SKM-1 (cell line): Measurements from ENCODE around the gene ZDHHC11B.

ENCODE experiments used
- DNase-seq: peaks from one replicate; lab custom pipeline; 2025; ENCODE audit not compliant: unreplicated experiment; lab: John Stamatoyannopoulos, UW

The ZDHHC11B gene

DNA sequence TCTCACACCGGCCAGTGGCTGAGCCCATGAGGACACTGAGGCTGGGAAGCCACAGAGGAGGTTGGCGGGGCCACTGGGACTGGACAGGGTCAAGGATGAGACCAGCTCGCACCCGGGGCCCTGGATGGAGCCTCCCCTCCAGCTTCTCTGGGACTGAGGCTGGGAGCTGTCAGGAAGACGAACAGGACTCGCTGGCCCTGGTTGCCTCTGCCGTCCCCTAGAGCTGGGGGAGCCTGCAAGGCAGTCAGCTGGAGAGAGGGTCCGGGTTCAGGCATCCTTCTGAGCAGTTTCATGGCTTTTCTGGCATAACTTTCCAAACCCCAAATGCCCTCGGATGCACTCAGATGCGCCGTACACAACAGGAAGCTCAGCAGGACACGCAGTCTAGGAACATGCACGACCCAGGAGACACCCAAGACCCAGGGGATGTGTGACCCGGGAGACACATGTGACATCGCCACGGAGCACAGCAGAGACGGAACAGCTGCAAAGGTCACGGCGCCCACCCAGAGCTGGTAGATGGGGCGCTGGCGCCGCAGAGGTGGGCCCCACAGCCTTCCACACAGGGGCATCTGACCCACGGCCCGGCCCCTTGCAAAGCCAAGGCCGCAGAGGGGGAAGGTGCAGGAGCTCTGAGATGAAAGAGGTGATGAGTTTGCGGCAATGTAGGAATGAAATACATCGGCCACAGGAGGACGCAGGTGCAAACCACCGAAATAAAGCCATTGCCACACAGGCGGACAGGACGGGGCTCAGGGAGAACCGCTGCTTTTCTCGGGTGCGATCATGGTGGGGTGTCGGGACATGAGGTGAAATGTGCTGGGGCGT is 108.4 kb downstream of the ZDHHC11B start:
- DNase-seq: no peak

DNA sequence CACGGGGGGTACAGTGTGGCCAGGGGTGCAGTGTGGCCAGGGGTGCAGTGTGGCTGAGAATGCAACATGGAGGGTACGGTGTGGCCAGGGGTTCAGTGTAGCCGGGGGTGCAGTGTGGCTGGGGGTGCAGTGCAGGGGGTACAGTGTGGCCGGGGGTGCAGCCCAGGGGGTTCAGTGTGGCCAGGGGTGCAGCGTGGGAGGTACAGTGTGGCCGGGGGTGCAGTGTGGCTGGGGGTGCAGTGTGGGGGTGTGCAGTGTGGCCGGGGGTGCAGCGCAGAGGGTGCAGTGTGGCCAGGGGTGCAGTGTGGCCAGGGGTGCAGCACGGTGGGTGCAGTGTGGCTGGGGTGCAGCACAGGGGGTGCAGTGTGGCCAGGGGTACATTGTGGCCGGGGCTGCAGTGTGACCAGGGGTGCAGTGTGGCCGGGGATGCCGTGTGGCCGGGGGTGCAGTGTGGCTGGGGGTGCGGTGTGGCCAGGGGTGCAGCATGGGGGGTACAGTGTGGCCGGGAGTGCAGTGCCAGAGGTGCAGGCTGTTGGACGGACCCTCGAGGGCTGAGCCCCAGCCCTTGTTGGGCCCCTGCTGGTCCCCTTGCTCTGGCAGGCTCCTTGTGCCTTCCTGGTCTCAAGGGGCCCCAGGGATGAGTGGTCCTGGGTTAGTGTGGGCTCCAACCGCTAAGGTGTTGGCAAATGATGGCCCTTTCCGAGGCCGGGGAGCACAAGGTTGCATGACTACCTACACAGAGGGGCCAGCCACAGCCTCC is 109.2 kb downstream of the ZDHHC11B start:
- no peak for DNase-seq

DNA sequence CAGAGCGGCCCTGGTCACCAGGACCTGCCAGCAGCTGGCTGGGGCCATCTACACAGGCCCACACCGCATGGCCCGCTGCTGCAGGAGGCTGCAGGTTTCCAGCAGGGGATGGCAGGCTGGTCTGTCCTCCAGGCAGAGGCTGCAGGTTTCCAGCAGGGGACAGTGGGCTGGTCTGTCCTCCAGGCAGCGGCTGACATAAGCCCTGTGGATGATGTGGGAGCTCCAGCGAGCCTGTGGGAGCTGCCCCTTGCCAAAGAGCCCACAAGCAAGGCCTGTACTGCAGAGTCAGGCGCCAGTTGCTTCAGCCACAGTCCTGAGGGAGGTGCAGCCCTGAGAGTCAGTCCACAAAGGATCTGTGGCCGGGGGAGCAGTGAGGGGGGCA is 109.9 kb downstream of the ZDHHC11B start:
- DNase-seq: no peak

DNA sequence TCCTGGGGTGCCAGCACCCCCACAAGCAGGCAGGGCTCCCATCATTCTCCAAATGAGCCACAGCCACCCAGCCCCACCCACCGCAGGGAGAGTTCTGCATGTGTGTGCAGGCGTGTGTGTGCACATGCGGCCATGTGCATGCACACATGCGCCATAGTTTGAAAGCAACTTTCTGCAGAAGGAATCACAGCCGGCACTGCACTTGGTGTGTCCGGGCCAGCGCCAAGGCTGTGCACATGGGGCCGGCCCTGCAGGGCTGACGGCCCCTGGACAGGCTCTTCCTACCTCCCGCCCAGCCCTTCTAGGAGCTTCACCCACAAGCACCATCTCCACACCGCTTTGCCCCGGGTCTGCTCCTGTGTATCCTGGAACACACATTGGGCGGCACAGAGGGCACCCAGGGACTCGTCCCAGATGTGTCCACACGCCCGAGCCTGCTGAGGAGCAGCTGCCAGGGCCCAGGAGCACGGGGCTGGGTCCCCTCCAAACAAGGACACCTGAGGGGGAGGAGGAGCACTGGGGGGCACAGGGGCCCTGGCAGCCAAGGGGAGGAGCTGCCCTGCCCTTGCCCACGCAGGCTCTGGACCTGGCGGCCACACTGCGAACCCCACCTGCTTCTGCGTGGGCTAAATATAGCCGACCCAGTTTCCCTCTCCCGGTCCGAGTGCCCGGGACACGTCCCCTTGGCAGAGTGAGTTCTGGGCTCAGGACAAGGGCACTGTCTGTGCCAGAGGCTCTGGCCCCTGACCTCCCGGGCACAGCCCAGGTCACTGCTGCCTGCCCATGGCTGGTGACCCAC is 110.5 kb downstream of the ZDHHC11B start:
- no peak for DNase-seq

DNA sequence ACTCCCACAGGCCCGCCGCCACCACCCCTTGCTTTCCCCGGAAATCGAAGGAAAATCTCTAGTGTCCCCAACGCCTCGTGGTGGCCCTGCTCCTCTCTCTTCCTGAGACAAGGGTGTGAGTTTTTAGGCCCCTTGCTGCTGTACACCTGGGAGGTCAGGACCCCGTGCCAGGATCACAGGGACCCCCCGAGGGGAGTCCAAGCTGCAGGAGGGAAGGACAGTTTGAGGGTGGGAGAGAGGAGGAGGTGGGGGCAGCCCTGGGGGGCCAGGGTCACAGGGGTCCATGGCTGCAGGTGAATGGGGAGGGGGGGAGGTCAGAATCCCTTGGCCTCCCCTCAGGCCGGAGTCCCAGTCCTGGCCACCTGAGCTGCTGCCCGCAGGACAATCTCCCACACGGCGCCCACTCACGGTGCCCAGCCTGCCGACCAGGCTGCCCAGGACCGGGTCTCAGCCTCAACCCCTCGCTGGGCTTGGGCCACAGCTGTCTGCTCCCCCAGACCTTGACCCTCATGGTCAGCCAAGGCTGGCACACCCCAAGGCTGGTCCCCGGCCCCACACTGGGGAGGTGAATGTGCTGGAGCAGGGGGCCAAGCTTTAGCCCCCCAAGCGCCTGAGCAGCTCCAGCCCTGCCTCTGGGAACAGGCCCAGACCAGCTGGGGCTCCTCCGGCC is 111.2 kb downstream of the ZDHHC11B start:
- no peak for DNase-seq

DNA sequence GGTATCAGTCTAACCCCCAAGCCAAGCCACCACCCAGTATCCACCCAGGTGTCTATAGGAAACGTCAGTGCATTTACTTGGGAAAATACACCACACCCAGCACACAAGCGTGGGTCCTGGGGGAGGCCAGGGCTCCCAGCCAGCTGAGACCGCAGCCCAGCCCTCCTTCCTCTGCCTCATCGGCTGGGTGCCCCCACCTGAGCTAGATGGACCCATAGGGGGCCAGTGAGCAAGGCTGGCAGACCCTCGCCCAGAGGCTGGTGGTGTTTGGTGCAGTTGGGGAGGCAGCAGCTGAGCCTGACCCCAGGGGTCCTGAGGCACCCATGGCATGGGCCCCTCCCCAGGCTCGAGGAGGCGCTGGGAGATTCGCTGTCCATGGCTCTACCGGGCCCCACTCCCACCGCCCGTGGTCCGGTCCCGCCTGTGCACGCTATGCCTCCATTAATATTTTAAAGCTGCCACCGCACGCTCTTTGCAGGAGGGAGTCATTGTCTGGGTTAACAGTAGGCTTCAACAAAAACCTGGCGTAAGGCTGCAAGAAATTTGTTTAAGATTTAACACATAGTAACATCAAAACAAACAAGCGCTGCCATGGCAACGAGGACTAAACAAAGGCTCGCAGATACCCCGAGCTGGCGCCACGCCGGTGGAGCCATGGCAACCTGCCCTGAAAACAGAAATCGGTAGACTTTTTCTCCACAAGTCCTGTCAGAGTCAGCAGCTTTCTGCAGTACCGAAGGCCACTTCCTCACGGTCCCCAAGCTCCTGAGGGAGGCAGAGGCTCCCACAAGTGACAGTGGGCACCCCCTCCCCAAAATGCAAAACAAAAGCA is 112.0 kb downstream of the ZDHHC11B start:
- DNase-seq: no peak

DNA sequence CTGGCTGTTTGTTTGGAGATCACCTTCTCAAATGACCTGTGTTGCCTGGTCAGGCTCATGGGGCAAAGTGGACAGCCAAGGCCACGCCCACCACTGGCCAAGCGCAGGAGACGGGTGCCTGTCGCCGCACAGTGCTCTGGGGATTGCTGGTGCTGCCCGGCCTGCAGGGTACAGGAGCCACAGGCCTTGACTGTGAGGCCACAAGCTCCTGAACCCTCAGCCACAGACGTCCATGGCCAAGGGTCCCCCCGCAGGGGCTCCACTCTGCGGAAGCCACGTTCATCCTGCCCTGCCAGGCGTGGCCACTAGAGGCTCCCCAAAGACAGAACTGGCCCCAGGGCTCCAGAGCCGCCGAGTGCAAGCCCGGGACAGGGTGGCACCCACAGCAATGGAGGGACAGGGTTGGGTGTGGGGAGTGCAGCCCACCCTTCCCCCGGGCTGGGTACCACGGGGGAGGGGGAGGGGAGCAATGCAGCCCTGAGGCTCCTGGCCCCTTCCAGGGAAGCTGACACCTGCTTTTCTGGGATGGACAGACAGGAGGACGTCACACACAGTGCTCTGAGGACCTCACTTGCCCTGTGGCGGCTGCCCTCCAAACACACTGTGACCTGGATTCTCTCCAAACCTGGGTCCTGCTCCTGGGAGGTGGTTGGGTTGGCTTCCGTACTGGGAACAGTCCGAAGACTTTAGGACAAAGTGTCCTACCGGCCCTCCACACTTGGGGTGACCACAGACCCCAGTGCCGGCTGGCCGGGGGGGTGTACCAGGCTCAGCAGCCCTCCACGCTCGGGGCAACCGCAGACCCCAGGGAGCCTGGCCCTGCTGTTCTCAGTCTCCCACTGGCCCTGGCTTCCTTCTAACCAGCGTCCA is 112.8 kb downstream of the ZDHHC11B start:
- no peak for DNase-seq

DNA sequence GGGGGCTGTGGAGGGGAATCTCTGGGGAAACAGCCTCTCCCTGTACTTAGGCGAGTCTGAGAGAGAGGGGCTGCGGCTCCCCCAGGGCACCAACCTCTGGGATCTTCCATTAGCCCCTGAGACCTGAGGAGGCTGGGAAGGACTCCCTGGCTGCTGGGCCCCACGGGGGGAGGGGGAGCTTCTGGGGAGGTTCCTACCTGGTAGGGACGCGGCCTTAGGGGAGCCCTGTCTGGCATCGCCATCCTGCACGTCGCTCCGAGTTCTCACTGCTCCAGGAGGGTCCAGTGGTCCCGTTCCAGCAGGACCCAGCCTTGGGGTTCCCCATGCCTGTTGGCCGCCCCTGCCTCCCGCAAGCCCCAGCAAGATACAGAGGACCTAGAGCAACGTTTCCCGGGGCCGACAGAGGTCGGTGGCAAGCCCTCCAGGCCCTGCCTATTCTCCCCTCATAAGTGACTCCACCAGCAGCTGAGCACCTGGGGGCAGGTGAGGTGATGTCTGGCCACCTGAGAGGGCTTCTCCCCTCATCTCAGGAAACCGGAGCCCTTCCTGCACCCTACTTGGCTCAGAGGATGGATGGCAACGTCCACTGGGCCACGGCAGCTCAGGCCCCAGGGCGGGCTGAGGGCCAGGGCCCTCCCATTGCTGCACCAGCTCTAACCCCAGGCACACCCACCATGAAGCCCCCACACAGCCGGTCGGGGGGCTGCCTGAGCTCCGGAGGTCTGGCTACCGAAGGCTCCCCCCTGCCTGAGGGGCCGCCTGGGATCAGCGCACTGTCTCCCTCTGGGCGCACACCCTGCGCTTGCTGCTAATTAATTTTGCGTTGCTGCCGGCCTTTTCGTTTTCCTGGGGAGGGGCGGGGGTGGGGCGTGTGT is 113.9 kb downstream of the ZDHHC11B start:
- DNase-seq: no peak

DNA sequence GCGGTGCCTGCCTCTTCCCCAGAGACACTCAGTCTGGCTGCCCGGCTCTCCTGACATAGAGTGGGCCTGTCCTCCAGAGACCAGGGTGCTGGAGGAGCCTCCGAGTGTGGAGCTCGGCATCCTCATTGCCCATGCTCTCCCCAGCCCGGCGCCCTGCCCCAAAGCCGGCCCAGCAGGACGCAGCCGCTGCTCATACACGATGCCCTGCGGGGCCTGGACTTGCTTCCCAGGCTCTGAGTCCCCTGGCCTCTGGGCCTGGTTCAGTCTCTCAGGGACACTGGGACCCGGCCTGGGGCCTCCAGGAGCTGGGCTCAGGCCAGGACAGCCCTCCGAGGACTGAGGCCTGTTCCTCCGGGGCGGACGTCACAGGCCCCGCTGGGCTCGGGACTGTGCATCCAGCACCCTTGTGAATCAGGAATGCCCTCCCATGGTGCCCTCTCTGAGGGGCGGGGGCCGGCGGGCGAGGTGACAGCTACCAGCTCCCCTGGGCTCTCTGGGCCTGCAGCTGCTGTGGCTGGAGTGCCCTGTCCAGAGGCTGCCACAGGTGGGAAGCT is 114.6 kb downstream of the ZDHHC11B start:
- no peak for DNase-seq

DNA sequence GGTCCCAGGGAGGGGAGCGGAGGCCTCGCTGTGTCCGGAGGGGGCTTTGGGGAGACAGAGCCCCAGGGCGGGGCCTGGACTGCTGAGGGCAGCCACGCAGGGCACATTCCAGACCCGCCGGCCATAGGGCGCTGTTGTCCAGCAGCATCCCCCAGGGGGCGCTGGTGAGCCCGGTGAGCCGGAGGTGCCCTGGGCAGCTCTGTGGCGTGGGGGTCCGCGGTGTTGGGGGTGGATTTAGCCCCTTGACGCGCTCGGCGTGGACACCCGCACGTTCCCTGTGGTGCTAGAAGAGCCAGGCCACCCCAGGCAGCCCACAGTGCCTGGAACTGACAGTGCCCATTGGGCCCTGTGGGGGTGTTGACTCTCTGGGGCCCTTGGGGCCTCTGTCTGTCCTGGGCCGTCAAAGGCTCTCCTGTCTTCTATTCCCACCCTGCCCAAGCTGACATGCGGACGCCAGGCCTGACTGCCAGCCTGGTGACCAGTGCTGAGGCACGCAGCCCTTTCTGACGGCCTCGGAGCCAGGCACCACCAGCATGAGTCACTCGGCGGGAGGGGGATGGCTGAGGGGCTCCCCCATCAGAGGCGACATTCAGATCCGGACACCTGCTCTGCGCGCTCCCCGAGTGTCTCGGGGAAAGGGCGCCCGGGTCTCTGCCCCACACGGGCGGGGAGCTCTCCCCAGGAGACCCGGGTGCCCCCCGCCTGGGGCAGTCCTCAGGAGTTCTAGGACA is 115.3 kb downstream of the ZDHHC11B start:
- peak; percentile 22 for DNase-seq

DNA sequence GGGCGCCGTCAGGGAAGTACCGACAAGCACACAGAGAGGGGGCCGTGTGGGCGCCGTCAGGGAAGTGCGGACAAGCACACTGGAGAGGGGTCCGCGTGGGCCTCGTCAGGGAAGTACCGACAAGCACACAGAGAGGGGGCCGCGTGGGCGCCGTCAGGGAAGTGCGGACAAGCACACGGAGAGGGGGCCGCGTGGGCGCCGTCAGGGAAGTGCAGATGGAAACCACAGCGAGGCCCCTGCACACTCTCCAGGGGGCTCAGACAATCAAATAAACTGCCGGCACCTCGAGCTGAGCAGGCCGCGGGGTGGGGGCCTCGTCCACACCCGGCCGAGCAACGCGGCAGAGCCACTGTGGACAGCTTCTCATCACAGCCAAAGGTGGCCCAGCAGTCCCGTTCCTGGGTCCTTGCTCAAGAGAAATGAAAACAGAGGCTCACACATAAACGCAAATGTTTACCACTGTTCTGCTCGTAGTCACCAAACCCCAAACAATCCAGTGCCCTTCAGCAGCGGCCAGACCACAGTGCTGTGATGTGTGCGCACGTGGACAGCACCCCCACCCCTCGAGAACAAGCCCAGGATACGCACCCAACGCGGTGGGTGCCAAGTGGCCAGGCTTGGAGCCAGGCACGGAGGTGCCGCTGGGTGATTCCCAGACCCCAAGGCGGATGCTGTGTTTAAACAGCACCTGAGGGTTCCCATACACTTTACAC is 116.1 kb downstream of the ZDHHC11B start:
- DNase-seq: no peak

DNA sequence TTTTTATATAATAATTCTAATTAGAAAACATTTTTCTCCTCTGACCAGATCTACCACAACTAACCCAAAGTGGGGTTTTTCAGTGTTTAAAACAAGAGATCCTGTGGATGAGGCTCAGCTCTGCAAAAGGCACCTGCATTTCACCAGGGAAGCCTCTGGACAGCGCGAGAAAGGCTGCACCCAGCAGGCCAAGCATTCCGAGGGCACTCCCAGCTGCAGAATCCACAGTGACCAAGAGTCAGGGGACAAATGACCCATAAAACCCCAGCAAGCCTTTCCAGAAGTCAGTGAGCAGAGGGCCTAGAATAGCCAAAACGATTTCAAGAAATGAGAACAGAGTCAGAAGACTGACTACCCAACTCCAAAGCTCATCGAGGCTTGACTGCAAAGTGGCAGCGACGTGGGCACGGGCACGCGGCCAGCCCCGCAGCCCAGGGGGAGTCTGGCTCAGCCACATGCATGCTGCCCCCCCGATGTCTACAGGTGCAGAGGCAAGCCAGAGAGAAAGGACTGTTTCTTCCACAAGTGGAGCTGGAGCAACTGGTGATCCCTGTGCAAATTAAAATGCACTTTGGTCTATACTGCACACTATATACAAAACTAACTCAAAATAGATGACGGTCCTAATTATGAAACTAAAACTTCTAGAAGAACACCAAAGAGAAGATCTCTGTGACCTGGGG is 117.6 kb downstream of the ZDHHC11B start:
- no peak for DNase-seq

DNA sequence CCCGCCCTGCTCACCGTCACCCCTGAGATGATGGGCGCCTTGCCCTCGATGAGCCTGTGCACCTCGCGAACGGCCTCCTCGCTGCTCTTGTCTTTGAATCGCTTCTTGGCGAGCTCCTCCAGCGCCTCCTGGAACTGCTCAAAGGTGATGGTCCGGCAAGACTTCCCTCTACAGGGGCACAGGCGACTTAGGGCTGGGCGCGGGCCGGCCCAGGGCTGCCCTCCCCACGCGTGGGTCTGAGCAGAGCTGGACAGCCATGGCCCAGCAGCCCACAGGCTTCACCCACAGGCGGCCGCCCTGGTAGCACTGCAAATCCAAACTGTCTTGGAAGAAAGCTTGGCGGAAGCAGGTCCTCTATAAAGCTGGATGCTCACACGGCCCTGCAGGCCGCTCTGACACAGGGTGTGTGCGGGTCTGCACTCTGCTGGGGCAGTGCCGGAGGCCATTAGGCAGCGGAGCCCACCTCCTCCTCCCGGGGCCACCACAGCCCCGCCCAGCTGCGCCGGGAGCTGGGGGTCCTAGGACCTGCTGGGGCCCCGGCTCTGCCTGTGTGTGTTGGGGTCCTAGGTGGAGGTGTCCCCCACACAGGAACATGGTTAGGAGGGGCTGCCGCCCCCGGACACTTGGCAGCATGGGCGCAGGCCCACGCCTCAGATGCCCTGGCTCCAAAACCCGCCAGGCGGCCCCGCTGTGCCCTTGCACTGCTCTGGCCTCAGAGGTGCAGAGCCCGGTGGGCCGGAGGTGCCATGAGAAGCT is 118.4 kb downstream of the ZDHHC11B start:
- DNase-seq: no peak

DNA sequence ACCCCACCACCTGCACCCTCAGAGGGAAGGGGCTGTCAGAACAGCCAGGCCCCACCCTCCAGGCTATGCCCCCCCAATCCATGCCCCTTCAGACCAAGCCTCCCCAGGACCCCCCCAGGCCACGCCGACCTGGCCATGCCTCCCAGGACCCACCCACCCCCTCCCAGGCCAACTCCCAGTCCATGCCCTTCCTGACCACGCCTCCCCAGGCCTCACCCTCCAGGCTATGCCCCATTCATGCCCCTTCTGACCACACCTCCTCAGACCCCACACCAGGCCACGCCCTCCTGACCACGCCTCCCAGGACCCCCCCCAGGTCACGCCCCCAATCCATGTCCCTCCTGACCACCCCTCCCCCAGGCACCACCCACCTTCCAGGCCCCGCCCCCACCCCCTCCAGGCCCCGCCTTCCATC is 119.0 kb downstream of the ZDHHC11B start:
- DNase-seq: no peak

DNA sequence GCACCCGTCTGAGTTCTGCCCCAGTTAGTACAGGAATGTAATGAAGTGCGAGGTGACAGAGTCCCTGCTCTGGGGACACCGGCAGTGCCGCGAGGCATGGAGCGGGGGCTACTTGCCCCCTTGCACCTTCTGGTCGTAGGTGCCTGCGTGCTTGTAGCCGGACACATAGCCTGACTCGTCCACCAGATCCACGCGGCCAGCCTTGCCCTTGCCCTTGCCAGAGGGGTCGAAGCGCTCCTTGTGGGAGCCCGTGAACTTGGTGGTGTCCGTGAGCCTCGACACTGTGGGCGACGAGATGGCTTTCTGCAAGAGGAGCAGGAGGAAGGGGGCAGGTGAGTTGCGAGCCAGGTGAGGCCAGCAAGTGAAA is 119.6 kb downstream of the ZDHHC11B start:
- no peak for DNase-seq
